ENCODE measurements around the gene KIF27.

DNA sequence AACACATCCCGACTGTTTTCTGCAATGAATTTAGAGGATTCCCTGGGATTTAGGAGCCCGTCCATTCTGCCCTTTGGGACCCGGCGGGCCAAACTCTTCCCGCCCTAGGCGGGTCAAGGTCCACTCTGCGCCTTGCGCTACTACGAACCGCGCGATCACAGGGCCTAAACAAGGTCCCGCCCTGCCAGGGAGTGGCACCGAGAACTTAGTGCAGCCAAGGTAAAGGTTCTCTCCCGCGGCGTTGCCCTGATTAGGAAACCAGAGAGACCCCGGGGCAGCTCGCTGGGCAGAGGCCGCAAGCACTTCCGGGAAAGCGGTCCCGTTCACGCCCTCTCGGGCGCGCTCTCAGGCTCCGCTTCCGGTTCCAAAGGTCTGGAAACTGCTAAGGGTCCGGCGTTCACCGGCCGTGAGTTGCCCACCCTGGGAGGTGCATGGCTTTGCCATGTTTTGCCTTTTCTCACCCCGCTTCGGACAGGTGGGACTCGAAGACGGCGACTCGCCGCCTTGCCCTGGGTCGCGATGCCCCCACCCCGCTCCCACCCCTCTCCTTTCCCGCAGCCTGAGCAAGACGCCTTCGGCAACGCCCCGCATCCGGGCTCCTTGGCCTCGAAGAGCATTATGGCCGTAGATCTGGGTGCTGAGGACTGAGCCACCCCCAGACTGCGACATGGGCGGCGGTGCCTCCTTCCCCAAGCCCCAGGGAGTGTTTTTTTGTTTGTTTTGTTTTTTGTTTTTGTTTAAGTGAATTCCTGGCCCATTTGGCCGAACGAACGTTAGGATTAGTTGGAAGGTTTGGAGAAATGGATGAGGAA is 35.4 kb upstream of the KIF27 start:
- TF ChIP-seq CTCF (conservative IDR thresholded peaks at IDR 0.05; ENCODE audit: low read depth, low read length), result no peak
- TF ChIP-seq POLR2A (IDR thresholded peaks at IDR 0.05; ENCODE audit: low read depth, low read length), result no peak
- no peak for TF ChIP-seq RAD21 (IDR thresholded peaks at IDR 0.05; ENCODE audit: low read length)
- no peak for TF ChIP-seq MXI1 (IDR thresholded peaks at IDR 0.05; ENCODE audit: borderline replicate concordance, low read depth, low read length)
- TF ChIP-seq, protein P1, sequence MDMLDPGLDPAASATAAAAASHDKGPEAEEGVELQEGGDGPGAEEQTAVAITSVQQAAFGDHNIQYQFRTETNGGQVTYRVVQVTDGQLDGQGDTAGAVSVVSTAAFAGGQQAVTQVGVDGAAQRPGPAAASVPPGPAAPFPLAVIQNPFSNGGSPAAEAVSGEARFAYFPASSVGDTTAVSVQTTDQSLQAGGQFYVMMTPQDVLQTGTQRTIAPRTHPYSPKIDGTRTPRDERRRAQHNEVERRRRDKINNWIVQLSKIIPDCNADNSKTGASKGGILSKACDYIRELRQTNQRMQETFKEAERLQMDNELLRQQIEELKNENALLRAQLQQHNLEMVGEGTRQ (IDR thresholded peaks at IDR 0.05; ENCODE audit: low read depth, low read length), result no peak
- no peak for TF ChIP-seq SMC3 (IDR thresholded peaks at IDR 0.05; ENCODE audit: low read depth, low read length)
